SK-N-MC (cell line): ENCODE measurements around the gene ST6GAL2.

Experiments used
- EZH2 ChIP-seq: fragments of 200-600 bp; sonication (generic); IDR thresholded peaks from one replicate; pipeline ENCODE4 v1.6.1; 2017; ENCODE audit warnings: antibody characterized with exemption
- FOXP2 ChIP-seq: optimal IDR thresholded peaks from 2 replicates; pipeline ENCODE3; 2011; ENCODE audit warnings: mild to moderate bottlenecking, moderate library complexity; ENCODE audit not compliant: insufficient read depth; ENCODE audit errors: extremely low read length, control extremely low read depth
- POLR2AphosphoS5 ChIP-seq: IDR thresholded peaks from 2 replicates; pipeline ENCODE4 v1.6.1; 2012; ENCODE audit warnings: mild to moderate bottlenecking, low read depth, low read length, borderline replicate concordance

- no peak for TF ChIP-seq POLR2AphosphoS5
- TF ChIP-seq EZH2 = no peak
- TF ChIP-seq FOXP2 = no peak
These were observed 73.6 kb downstream of the ST6GAL2 start for GRCh38 chr2:106812383-106812782.
